NCI-H146 (cell line): ENCODE results near the gene RSL1D1.
"Not testable (repeated sequence)": the region's sequence is repeated elsewhere in the genome, so short reads cannot be mapped to it uniquely, and the experiment has no call there.

ENCODE experiments used
- DNase-seq: peaks from one replicate; lab custom pipeline; 2025; lab: John Stamatoyannopoulos, UW

Gene RSL1D1

GRCh38 chr16:11843861-11844260 lies 7.5 kb downstream of the RSL1D1 start:
- DNase-seq = no peak

GRCh38 chr16:11843206-11843605 lies 8.1 kb downstream of the RSL1D1 start:
- DNase-seq = no peak

DNA sequence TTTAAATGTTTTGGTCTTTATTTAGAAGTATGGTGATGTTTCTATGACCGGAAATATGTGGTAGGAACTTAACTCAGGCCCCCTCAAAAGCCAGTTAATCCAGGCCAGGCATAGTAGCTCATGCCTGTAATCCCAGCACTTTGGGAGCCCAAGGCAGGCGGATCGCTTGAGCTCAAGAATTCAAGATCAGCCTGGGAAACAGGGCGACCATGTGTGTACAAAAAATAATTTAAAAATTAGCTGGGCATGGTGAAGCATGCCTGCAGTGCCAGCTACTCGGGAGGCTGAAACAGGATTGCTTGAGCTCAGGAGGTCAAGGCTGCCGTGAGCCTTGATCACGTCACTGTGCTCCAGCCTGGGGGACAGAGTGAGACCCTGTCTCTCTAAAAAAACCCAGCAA lies 10.3 kb downstream of the RSL1D1 start:
- no peak for DNase-seq

- DNase-seq = no peak
These were observed 14.6 kb downstream of the RSL1D1 start for GRCh38 chr16:11836650-11837244.

DNA sequence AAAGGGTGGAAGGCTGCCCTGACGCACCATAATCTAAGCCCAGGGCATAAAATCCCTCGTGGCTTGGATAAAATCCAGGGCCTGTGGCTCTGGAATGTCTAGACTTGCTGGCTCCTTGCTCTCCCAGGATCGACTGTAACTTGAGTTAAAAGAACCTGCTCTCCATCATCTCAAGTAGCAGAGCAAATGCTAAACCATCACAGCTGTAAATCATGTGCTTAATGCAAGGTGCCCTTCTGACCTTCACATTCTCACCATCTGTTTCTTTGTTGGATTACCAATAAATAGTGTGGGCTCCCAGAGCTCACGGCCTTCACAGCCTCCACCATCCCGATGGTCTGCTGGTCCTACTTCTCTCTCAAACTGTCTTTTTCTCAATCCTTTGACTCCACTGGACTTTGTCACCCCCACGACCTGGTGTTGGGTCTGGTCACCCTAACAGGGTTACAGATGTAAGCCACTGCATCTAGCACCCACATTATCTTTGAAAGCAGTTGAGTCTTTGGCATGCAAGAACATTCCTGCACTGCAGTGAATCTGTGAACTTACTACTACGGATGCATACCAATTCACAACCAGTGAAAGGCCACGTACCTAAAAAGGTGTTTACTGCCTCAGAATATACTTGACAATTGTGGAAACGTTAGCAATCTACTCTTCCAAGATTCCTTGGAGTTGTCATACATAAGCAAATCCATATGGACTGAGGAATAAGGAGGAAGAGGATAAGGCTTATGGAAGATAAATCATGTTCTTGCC lies 15.3 kb downstream of the RSL1D1 start:
- DNase-seq = no peak

DNA sequence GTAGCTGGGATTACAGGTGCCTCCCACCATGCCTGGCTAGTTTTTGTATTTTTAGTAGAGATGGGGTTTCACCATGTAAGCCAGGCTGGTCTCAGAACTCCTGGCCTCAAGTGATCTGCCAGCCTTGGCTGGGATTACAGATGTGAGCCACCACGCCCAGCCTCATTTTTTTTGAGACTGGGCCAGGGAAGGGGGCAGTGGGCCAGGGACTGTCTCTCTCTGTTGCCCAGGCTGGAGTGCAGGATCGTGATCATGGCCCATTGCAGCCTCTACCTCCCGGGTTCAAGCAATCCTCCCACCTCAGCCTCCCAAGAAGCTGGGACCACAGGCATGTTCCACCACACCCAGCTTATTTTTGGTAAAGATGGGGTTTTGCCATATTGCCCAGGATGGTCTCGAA lies 16.0 kb downstream of the RSL1D1 start:
- DNase-seq = no peak

GRCh38 chr16:11833951-11834695 lies 17.2 kb downstream of the RSL1D1 start:
- DNase-seq = no peak

GRCh38 chr16:11828696-11829095 lies 22.6 kb downstream of the RSL1D1 start:
- DNase-seq = no peak

DNA sequence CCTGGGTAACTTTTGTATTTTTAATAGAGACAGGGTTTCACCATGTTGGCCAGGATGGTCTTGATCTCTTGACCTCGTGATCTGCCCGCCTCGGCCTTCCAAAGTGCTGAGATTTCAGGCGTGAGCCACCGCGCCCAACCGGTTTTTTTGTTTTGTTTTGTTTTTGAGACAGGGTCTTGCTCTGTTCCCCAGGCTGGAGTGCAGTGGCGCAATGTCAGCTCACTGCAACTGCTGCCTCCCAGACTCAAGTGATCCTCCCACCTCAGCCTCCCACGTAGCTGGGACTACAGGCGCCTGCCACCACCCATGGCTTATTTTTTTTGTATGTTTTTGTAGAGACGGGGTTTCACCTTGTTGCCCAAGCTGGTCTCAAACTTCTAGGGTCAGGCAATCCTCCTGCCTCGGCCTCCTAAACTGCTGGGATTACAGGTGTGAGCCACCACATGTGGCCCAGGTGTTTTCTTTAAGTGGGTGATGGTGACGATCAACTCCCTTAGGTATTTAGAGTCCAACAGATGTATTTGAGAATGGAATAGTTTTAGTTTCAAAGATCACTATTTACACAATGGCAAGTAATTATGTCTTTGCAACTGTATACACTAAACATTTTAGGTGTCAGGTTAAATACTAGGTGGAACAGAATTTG lies 25.7 kb downstream of the RSL1D1 start:
- DNase-seq = not testable (repeated sequence)

- peak; percentile 50 for DNase-seq
These were observed 27.0 kb downstream of the RSL1D1 start for GRCh38 chr16:11824362-11824761.

GRCh38 chr16:11823645-11824044 lies 27.7 kb downstream of the RSL1D1 start:
- not testable (repeated sequence) for DNase-seq

DNA sequence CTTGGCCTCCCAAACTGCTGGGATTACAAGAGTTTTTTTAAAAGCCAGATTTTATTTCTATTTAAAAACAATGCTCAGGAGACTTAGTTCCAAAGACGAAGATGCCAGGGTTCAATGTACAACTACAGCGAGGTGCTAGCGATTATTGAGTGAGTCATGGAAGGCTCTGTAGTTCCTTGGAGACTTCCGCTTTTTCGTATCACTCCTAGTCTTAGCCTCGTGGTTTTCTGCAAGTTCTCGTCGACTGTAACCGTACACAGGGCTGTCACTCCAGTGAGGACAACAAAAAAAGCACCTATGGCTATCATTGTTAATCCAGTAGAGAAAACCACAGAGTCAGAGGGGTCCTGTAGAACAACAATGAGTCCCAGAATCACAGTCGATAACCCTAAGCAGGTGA lies 31.5 kb downstream of the RSL1D1 start:
- no peak for DNase-seq

GRCh38 chr16:11818970-11819369 lies 32.4 kb downstream of the RSL1D1 start:
- not testable (repeated sequence) for DNase-seq

- DNase-seq = no peak
These were observed 35.2 kb downstream of the RSL1D1 start for GRCh38 chr16:11816123-11816522.

DNA sequence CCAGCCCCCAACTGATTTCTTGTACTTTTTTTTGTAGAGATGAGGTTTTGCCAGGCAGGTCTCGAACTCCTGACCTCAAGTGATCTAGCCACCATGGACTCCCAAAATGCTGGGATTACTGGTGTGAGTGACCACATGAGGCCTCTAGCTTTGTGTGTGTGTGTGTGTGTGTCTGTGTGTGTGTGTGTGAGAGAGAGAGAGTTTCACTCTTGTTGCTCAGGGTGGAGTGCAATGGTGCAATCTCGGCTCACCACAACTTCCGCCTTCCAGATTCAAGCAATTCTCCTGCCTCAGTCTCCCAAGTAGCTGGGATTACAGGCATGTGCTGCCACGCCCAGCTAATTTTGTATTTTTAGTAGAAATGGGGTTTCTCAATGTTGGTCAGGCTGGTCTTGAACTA lies 36.5 kb downstream of the RSL1D1 start:
- not testable (repeated sequence) for DNase-seq

- DNase-seq = no peak
These were observed 44.6 kb downstream of the RSL1D1 start for GRCh38 chr16:11806721-11807120.

GRCh38 chr16:11805556-11805955 lies 45.8 kb downstream of the RSL1D1 start:
- DNase-seq = no peak

- DNase-seq = no peak
These were observed 49.8 kb downstream of the RSL1D1 start for GRCh38 chr16:11801481-11802021.

DNA sequence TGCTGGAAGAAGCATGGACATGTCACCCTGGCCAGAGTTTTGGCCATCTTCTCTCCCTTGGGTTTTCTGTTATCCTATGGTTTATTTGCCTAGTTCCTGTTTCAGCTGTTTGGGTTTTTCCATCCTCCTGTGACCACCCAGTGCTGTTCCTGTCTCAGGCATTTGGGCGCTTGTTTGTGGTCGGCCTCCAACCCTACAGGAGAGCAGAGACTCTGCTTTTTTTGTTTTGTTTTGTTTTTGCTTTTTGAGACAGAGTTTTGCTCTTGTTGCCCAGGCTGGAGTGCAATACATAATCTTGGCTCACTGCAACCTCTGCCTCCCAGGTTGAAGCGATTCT lies 51.0 kb downstream of the RSL1D1 start:
- DNase-seq = no peak

DNA sequence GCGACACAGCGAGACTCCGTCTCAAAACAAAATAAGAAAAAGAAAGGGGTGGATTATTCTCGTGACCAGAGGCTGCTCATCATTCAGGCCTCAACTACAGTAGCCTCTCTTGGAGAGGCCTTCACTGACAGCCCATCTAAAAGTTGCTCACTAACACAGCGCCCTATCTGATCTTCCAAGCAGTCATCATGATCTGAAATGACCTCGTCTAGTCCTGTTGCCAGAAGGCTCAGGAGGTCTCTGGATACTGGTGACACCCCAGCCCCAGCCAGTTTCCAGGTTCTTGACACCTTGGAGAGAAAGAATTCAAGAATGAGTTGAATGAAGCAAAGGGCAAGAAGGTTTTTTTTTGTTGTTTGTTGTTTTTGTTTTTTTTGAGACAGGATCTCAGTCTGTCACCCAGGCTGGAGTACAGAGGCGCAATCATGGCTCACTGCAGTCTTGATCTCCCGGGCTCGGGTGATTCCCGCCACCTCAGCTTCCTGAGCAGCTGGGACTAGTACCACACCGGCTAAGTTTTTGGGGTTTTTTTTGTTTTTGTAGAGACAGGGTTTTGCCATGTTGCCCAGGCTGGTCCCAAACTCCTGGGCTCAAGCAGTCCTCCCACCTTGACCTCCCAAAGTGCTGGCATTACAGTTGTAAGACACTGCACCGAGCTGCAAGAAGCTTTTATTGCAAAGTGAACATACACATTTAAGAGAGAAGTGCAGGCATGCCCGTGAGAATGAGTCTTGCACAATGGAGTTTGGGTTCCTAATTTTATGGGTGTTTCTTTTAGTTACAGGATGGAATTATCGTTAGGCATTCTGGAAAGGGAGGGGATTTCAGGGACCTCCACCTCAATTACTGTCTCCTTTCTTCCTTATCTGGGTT lies 51.6 kb downstream of the RSL1D1 start:
- DNase-seq = no peak

- no peak for DNase-seq
These were observed 52.3 kb downstream of the RSL1D1 start for GRCh38 chr16:11799017-11799381.

DNA sequence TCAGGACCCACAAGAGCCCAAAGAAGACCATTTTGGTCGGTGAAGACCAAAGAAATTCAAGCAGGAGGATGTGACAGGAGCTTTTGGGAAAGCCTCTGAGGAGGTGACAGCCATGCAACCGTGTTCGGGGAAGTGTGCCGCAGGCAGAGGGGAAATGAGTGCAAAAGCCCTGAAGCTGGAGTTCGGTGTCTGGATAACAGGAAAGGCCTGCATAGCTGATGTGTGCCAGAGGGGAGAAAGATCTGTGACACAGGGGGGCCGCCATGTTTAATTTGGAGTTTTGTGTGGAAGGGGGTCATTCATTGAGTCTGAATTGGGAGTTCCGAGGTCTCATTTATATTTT lies 53.4 kb downstream of the RSL1D1 start:
- DNase-seq = peak; percentile 46
